ENCODE measurements around the gene MRPS14. TPM values are rescaled to one million over a fixed set of nuclear protein-coding genes. Genes with fewer than 3 reads are reported as not detected.
"Not testable (repeated sequence)": the region's sequence is repeated elsewhere in the genome, so short reads cannot be mapped to it uniquely, and the experiment has no call there.

The MRPS14 gene
- 14.2 and 21.0 TPM in 2 replicates for total RNA-seq

DNA sequence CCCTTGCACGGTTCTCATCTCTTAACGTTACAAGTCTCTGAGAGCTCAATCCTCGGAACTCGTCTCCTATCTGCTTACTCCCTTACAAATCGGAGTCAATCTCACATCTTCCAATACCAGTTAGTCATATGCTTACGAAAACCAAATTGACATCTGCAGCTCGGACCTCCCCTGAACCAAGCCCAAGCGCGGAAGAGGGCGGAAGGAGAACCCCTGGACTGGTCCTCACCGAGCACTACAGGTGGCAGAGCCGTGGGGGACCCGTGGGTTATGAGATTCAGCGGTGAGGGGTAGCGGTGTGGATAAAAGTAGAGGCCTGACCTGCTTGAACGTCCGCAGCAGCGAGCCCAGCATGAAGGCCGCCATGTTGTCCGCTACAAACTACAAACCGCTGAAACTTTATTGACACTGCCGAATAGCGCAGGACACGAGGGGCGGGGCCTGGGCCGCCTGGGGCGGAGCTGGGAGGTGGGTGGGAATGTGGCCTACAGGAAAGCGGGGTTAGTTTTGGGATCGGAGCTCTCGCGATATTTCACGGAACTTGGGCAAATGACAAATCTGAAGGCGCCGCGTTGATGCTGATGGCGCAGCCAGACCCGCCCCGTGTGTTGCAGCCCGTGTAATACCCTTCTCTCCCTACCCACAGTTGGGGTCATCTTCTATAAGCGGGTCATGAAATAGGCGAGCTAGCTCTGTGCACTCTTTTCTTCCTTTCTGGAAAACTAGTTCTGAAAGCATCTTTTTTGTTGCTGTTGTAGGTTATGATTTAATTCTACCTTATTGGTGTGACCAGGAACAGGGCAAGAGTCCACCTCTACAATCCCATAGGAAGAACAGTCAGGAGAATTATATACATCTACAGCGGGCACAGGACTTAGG, at the start of gene MRPS14:
Gene MRPS14, minus strand, starts transcription at position 383 of the 879 bp plus-strand sequence. Its CDS starts 17 bp downstream, at position 366.
- DNase-seq (ENCODE audit: low read depth), result peak; percentile 96

GRCh38 chr1:175072099-175072951, 49.1 kb upstream of the MRPS14 start:
- DNase-seq (ENCODE audit: low read depth), result peak; percentile 44

DNA sequence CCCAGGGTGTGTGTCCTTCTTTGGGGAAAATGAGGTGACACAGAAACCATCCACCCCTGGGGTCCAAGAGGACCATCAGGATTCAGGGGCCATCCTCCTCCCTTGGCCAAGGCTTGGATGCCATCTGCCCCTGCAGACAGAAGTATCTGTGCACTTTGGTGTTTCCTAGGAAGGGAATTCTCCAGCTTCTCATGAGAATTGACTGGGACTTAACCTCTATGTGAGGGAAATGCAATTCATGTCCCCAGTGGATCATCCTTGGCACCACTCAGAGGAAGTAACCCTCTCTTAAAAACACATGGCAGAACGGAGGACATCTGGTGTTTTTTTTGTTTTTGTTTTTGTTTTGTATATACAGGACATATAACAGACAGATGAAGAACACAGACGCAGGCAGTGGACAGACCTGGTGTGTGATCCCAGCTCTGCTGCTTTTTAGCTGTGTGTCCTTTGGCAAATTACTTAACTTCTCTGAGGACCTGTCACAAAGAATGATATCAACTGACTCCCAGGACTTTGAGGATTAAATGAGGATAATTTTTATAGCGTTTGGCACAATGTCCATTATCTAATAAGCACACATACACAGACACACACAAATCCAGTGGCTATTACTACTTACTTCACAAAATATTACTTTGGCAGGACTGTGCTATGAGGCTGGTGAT, 48.2 kb upstream of the MRPS14 start:
- DNase-seq (ENCODE audit: low read depth), result no peak

DNA sequence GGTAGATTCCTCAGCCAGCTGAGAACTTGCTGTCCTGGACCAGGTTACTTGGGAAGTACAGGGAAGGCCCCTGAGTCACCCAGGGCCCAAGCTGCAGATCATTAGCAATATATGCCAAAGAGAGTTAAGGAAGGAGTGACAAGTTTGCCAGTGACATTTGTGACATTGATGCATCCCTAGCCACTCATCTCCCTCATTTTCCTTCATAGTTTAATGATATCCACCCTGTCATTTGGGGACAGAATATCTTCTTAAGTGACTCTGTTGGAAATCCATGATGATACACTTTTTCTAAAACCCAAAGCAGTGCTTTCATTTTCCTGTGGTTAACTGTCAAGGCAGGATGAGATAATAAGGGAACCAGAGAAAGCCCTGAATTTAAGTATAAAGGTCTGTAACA, 47.6 kb upstream of the MRPS14 start:
- no peak for DNase-seq (ENCODE audit: low read depth)

DNA sequence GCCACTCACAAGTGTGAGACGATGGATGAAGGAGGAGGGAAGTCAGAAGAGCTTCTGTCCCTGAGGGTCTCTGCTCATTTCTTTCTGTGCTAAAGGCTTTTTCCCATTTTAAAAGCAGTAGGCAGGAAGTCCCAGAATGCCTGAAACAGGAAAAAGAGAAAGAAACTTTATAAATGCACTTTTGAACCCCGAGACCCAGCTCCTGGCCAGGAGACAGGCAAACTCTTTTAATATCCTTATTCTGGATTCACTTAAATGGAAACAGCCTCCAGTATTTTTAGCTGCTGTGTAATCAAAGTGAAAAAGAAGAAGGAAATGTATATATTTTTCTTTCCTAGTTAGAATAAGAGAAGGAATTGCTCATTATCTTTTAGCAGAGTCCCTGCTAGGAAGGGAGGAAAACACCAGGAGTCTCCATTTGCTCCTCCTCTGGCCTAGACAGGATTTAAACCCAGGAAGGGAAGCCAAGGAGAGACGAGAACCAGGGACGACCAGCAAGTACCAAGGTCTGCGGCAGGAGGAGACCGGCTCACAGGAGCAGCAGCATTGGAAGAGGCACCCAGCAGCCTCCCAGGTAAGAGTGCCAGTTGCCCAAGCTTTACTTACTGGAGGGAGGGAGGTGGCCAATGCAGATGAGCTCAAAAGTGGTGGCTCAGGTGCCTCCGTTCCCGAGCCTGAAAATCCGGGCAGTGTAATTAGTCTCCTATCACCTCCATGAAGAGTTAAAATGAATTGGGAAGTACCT, 44.3 kb upstream of the MRPS14 start, which contains the start of gene TNN:
Gene TNN, plus strand, starts transcription at position 472 of the 745 bp plus-strand sequence. CDS start 9,586 bp downstream, outside the sequence.
- DNase-seq (ENCODE audit: low read depth), result no peak

GRCh38 chr1:175062858-175063257, 39.6 kb upstream of the MRPS14 start:
- DNase-seq (ENCODE audit: low read depth), result no peak

DNA sequence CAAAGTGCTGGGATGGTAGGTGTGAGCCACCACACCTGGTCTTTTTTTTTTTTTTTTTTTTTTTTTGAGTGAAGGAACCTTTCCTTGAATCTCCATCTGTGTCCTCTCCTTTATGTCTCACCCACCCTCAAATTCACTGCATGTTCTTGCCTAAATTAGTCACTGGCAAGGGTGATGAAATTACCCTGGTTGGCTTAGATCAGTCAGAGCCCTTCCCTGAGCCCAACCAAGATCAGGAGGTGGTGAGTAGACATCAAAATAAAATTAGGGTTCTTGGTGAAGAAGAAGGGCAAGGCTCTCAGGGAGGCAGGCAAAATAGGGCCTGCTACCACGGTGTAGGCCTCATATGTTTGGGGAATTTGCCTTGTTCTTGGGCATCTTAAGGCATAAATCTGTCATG, 39.1 kb upstream of the MRPS14 start:
- DNase-seq (ENCODE audit: low read depth), result no peak

DNA sequence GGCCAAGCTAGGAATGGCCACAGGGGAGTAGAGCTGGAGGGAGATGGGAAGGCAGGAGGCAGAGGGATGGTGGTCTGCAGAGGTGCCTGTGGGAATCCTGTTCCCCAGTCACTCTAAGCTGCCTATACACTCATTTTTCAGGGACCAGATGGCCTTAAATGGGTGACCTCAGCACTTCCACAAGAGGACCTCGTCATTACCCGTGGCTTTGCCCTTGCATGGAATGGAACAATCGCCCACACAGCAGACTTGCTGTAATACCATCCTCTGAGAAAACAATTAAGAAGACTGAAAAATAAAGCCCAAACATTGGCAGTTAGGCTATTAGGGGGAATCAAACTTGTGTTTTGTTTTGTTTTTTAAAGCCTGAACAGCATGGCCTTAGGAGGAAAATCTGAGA, 31.5 kb upstream of the MRPS14 start:
- DNase-seq (ENCODE audit: low read depth), result no peak

GRCh38 chr1:175050992-175051391, 27.8 kb upstream of the MRPS14 start:
- no peak for DNase-seq (ENCODE audit: low read depth)

DNA sequence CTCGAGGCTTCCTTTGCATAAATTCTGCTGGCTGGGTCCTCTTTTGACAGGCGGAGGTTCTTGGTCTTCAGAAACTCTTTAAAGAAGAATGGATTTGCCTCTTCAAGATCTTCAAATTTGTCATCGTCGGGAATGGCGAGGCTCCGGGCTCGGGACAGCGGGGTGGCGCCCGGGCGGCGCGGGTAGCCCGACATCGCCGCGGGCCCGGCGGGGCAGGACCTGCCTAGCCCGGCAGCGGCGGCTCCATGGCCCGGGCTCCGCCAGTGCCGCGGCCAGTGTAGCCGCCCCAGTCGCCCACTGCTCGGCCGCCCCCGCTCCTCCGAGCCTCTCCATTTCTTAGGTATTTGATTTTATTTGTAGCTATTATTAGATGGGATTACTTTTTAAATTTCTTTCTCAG, 22.3 kb upstream of the MRPS14 start:
- no peak for DNase-seq (ENCODE audit: low read depth)

DNA sequence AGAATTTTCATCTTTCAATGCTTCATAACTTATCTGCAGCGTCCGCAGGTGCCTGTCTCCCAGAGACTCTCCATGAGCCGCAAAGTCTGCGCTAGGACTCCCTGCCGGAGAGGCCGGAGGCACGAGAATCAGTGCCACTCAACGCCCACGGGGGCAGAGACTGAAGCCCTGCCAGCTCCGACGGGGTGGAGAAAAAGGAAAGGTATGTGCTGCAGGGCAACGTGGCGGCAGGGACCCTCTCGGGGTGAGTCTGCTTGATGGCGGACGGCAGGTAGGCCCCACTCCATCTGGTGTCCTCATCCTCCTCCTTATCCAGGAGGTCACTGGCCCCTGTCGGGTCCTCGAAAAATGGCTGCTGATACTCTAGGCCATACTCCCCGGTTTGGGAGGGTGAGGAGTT, 21.9 kb upstream of the MRPS14 start:
- no peak for DNase-seq (ENCODE audit: low read depth)

GRCh38 chr1:175044591-175044990, 21.4 kb upstream of the MRPS14 start:
- DNase-seq (ENCODE audit: low read depth), result not testable (repeated sequence)

- DNase-seq (ENCODE audit: low read depth), result no peak
These were observed 20.6 kb upstream of the MRPS14 start for GRCh38 chr1:175043824-175044223.

DNA sequence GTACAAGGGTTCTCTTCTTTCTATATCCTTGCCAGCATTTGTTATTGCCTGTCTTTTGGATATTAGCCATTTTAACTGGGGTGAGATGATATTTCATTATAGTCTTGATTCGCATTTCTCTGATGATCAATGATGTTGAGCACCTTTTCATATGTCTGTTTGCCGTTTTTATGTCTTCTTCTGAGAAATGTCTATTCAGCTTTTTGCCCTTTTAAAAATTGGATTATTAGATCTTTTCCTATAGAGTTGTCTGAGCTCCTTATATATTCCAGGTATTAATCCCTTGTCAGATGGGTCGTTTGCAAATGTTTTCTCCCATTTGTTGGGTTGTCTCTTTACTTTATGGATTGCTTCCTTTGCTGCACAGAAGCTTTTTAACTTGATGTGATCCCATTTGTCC, 19.4 kb upstream of the MRPS14 start:
- no peak for DNase-seq (ENCODE audit: low read depth)

DNA sequence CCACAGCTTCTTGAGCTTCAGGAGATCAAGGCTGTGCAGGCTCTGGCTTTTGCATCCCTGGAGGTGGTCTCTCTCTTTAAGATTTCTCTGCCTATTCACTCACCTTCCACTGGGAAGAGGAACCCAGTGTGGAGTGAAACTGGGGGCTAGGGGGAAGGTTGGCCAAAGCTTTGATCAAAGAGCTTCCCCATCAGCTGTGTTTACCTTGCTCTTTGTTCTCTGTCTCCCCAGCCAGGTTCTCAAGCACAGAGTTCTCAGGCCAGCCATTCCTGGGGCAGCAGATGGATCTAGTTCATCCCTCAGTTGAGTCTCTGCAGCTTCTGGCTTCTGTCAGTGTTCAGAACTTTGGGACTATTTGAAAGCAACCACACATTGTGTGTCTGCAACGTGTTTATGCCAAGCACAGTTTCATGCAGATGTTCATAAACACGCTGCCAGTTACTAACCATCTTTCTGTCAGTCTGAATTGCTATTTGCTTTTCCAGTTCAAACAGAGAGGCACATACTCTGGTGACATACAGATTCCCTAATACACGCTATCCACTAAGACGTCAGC, 17.2 kb upstream of the MRPS14 start:
- no peak for DNase-seq (ENCODE audit: low read depth)

- DNase-seq (ENCODE audit: low read depth), result no peak
These were observed 14.2 kb upstream of the MRPS14 start for GRCh38 chr1:175037416-175037815.

GRCh38 chr1:175036476-175036875, 13.3 kb upstream of the MRPS14 start:
- DNase-seq (ENCODE audit: low read depth), result no peak

- no peak for DNase-seq (ENCODE audit: low read depth)
These were observed 12.6 kb upstream of the MRPS14 start for GRCh38 chr1:175035865-175036264.

- peak; percentile 9 for DNase-seq (ENCODE audit: low read depth)
These were observed 11.6 kb upstream of the MRPS14 start for GRCh38 chr1:175034775-175035174.

- DNase-seq (ENCODE audit: low read depth), result no peak
These were observed 10.7 kb upstream of the MRPS14 start for GRCh38 chr1:175033953-175034352.

DNA sequence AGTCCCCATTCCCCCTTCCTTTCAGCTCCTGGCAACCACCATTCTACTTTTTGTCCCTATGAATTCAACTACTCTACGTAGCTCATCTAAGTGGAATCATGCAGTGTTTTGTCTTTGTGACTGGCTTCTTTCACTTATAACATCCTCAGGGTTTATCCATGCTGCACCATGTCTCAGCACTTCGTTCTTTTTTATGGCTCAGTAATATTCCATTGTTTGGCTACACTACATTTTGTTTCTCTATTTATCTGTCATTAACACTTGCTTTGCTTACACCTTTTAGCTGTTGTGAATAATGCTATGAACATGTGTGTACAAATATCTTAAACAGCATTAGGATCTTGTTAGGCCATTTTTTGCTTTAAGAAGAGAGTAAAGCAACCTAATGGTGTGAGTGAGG, 1.5 kb upstream of the MRPS14 start:
- no peak for DNase-seq (ENCODE audit: low read depth)
